SK-N-SH (cell line): Measurements from ENCODE around the gene PTCD2. TPM values are rescaled to one million over a fixed set of nuclear protein-coding genes. Genes with fewer than 3 reads are reported as not detected.

ENCODE experiments used
- CTCF ChIA-PET: fragments of 300-600, 350-600 bp; formaldehyde crosslinking; extraction: SDS; loops from one replicate; lab custom pipeline; 2021; lab: Yijun Ruan, JAX
- POLR2A ChIA-PET: fragments of 350-600 bp; sonication (Branson Sonifier 250); formaldehyde crosslinking; extraction: SDS; loops from one replicate; lab custom pipeline; 2020; ENCODE audit warnings: antibody characterized with exemption, inconsistent platforms; lab: Yijun Ruan, JAX
- DNase-seq: peaks from one replicate; pipeline ENCODE4 v3.0.0; 2012
- H2AFZ ChIP-seq: fragments of 200-600 bp; sonication (generic); 2 replicates; pipeline ENCODE4 v1.8.1; 2016; ENCODE audit warnings: antibody characterized with exemption, mild to moderate bottlenecking, low read depth
- H3F3A ChIP-seq: fragments of 200-600 bp; sonication (generic); replicated peaks from 2 replicates; pipeline ENCODE3; 2016; ENCODE audit warnings: antibody characterized with exemption, mild to moderate bottlenecking; ENCODE audit not compliant: insufficient read depth
- H3K27ac ChIP-seq, 2 experiments: fragments of 200-500 bp in 1 of 2; fragments of 200-600 bp in 1 of 2; sonication (Bioruptor generic) in 1 of 2; sonication (generic), shearing (Covaris generic) in 1 of 2; 2 replicates each; pipeline versions ENCODE4 v1.5.1 to v1.6.1; 2014 to 2016; ENCODE audit warnings: low read depth in 2 of 2, inconsistent platforms in 1 of 2, low read length in 1 of 2, mild to moderate bottlenecking in 1 of 2, mixed read lengths in 1 of 2
- H3K27me3 ChIP-seq: fragments of 200-600 bp; sonication (generic), shearing (Covaris generic); 2 replicates; pipeline ENCODE4 v1.6.1; 2016; ENCODE audit warnings: mixed run types; ENCODE audit not compliant: insufficient read depth
- H3K36me3 ChIP-seq, 2 experiments: fragments of 200-500 bp in 1 of 2; fragments of 200-600 bp in 1 of 2; sonication (Bioruptor generic) in 1 of 2; sonication (generic) in 1 of 2; replicated peaks in 1 of 2; 2 replicates each; pipeline versions ENCODE3 to v1.5.1; 2014 to 2016; ENCODE audit warnings: low read length in 1 of 2, mild to moderate bottlenecking in 1 of 2; ENCODE audit not compliant: insufficient read depth in 2 of 2, control insufficient read depth in 1 of 2
- H3K4me1 ChIP-seq, 2 experiments: fragments of 200-500 bp in 1 of 2; fragments of 200-600 bp in 1 of 2; sonication (Bioruptor generic) in 1 of 2; sonication (generic), shearing (Covaris generic) in 1 of 2; 2 replicates each; pipeline versions ENCODE4 v1.5.1 to v1.6.1; 2014 to 2016; ENCODE audit warnings: low read depth in 1 of 2, low read length in 1 of 2, mixed run types in 1 of 2; ENCODE audit not compliant: insufficient read depth in 2 of 2, control insufficient read depth in 1 of 2
- H3K4me2 ChIP-seq: fragments of 200-600 bp; sonication (generic), shearing (Covaris generic); 2 replicates; pipeline ENCODE4 v1.6.1; 2017; ENCODE audit warnings: mixed run types
- H3K4me3 ChIP-seq, 2 experiments: fragments of 200-500 bp in 1 of 2; fragments of 200-600 bp in 1 of 2; sonication (Bioruptor generic) in 1 of 2; sonication (generic), shearing (Covaris generic) in 1 of 2; 2 replicates each; pipeline versions ENCODE4 v1.5.1 to v1.8.1; 2014 to 2016; ENCODE audit warnings: low read depth in 2 of 2, inconsistent platforms in 1 of 2, low read length in 1 of 2, mild to moderate bottlenecking in 1 of 2, mixed read lengths in 1 of 2, moderate library complexity in 1 of 2
- H3K79me2 ChIP-seq: fragments of 200-600 bp; sonication (generic); 2 replicates; pipeline ENCODE4 v1.8.1; 2017; ENCODE audit warnings: mild to moderate bottlenecking; ENCODE audit not compliant: insufficient read depth
- H3K9ac ChIP-seq: fragments of 200-600 bp; sonication (generic); 2 replicates; pipeline ENCODE4 v1.6.1; 2017; ENCODE audit warnings: mixed run types
- H3K9me2 ChIP-seq: fragments of 200-600 bp; sonication (generic); 2 replicates; pipeline ENCODE4 v1.6.1; 2017; ENCODE audit warnings: mixed run types
- H3K9me3 ChIP-seq: fragments of 200-600 bp; sonication (generic); 2 replicates; pipeline ENCODE4 v1.6.1; 2017; ENCODE audit warnings: mixed run types, mild to moderate bottlenecking, moderate library complexity
- H4K20me1 ChIP-seq: fragments of 200-600 bp; sonication (generic); 2 replicates; pipeline ENCODE4 v1.6.1; 2017; ENCODE audit warnings: mild to moderate bottlenecking, mixed run types; ENCODE audit not compliant: insufficient read depth
- CHD2 ChIP-seq: fragments of 150-350 bp; IDR thresholded peaks from 2 replicates; pipeline ENCODE4 v1.6.1; 2018; ENCODE audit warnings: low read length; ENCODE audit not compliant: partially characterized antibody
- ELF1 ChIP-seq: IDR thresholded peaks from 2 replicates; pipeline ENCODE4 v1.4.0; 2012
- EP300 ChIP-seq, 2 experiments: IDR thresholded peaks; 2 replicates each; pipeline versions ENCODE4 v1.4.0 to v1.6.1; 2012; ENCODE audit warnings: borderline replicate concordance in 1 of 2, low read depth in 1 of 2, low read length in 1 of 2
- FOXJ3 ChIP-seq: sonication (generic); formaldehyde crosslinking; IDR thresholded peaks from 2 replicates; pipeline ENCODE4 v1.5.1; 2020; ENCODE audit warnings: mild to moderate bottlenecking, missing genetic modification reagents
- GABPA ChIP-seq: IDR thresholded peaks from 2 replicates; pipeline ENCODE4 v1.4.0; 2012; ENCODE audit warnings: low read depth, mild to moderate bottlenecking
- NFIC ChIP-seq: IDR thresholded peaks from 2 replicates; pipeline ENCODE4 v1.4.0; 2012; ENCODE audit warnings: borderline replicate concordance
- POLR2AphosphoS5 ChIP-seq: IDR thresholded peaks from 2 replicates; pipeline ENCODE4 v1.6.1; 2012; ENCODE audit warnings: low read depth, low read length
- RCOR1 ChIP-seq: fragments of 150-350 bp; IDR thresholded peaks from 2 replicates; pipeline ENCODE4 v1.6.1; 2017; ENCODE audit warnings: antibody characterized with exemption, low read length
- SIN3A ChIP-seq: IDR thresholded peaks from 2 replicates; pipeline ENCODE4 v1.6.1; 2012; ENCODE audit warnings: low read depth, mild to moderate bottlenecking, low read length, moderate library complexity, borderline replicate concordance
- SMC3 ChIP-seq: IDR thresholded peaks from 2 replicates; pipeline ENCODE4 v1.6.1; 2012; ENCODE audit warnings: low read depth, low read length, improper control_type of control experiment
- TAF1 ChIP-seq: IDR thresholded peaks from 2 replicates; pipeline ENCODE4 v1.6.1; 2012; ENCODE audit warnings: low read depth, mild to moderate bottlenecking, low read length, moderate library complexity, borderline replicate concordance
- TEAD4 ChIP-seq: IDR thresholded peaks from 2 replicates; pipeline ENCODE4 v1.4.0; 2012; ENCODE audit warnings: mild to moderate bottlenecking, borderline replicate concordance; ENCODE audit not compliant: insufficient read depth
- USF1 ChIP-seq: IDR thresholded peaks from 2 replicates; pipeline ENCODE4 v1.4.0; 2012; ENCODE audit warnings: low read depth, borderline replicate concordance
- YY1 ChIP-seq: IDR thresholded peaks from 2 replicates; pipeline ENCODE4 v1.4.0; 2012; ENCODE audit warnings: low read depth, mild to moderate bottlenecking
- WGBS: methylation state at CpG from one replicate; pipeline ENCODE4 v1.1.6; 2017; ENCODE audit warnings: low lambda C conversion rate; 5-methylcytosine and 5-hydroxymethylcytosine counted together
- polyA plus RNA-seq, 3 experiments: library from polyadenylated mRNA; depleted of rRNA; stranded (reverse); fragments of >200 nt; gene quantifications; 2 replicates each; pipeline ENCODE4 v1.2.3, GENCODE V29; 2012
- TF ChIP-seq, protein P1 (sequence below): IDR thresholded peaks from 2 replicates; pipeline ENCODE4 v1.6.1; 2012; ENCODE audit warnings: mild to moderate bottlenecking, low read depth, low read length, moderate library complexity
- TF ChIP-seq, protein P2 (sequence below): IDR thresholded peaks from 2 replicates; pipeline ENCODE4 v1.4.0; 2012; ENCODE audit warnings: low read depth, borderline replicate concordance

PTCD2 gene
- polyA plus RNA-seq, 1 of the 3 experiments (the other 2 are of a cell fraction): 6.7 TPM

GRCh38 chr5:72392326-72392733 is 72.2 kb downstream of the PTCD2 start:
- no peak for DNase-seq
- ChIA-PET CTCF (interaction anchor here (1.0 to 1.9 kb wide), 2 partner anchors 13 to 30 kb away, joined by 3 to 4 read pairs; no protein-coding TSS in a partner anchor), POLR2A (no interaction called here)
- H3K79me2 ChIP-seq: no peaks in the 10 kb centered on the region
- no peaks in the 10 kb centered on the region for H3K9me3 ChIP-seq
- H3K4me2 ChIP-seq: no peak overlapping the region
- H3F3A ChIP-seq: peaks cover 12% of the 10 kb centered on the region
- H3K27me3 ChIP-seq: no peaks in the 10 kb centered on the region
- WGBS: 30% methylated on average over 1 of the region's 1 CpG
- H3K27ac ChIP-seq: peak overlapping the region; percentile 37 to 67; a peak in 2 of 4 replicates
- H3K9ac ChIP-seq: no peak overlapping the region
- no peak overlapping the region for H2AFZ ChIP-seq
- peaks cover 0 to 23% of the 10 kb centered on the region in 2 experiments; a peak in 2 of 4 replicates for H3K4me1 ChIP-seq
- H3K4me3 ChIP-seq: no peak overlapping the region
- H4K20me1 ChIP-seq: no peaks in the 10 kb centered on the region
- no peak for TF ChIP-seq CHD2
- TF ChIP-seq, protein P1, sequence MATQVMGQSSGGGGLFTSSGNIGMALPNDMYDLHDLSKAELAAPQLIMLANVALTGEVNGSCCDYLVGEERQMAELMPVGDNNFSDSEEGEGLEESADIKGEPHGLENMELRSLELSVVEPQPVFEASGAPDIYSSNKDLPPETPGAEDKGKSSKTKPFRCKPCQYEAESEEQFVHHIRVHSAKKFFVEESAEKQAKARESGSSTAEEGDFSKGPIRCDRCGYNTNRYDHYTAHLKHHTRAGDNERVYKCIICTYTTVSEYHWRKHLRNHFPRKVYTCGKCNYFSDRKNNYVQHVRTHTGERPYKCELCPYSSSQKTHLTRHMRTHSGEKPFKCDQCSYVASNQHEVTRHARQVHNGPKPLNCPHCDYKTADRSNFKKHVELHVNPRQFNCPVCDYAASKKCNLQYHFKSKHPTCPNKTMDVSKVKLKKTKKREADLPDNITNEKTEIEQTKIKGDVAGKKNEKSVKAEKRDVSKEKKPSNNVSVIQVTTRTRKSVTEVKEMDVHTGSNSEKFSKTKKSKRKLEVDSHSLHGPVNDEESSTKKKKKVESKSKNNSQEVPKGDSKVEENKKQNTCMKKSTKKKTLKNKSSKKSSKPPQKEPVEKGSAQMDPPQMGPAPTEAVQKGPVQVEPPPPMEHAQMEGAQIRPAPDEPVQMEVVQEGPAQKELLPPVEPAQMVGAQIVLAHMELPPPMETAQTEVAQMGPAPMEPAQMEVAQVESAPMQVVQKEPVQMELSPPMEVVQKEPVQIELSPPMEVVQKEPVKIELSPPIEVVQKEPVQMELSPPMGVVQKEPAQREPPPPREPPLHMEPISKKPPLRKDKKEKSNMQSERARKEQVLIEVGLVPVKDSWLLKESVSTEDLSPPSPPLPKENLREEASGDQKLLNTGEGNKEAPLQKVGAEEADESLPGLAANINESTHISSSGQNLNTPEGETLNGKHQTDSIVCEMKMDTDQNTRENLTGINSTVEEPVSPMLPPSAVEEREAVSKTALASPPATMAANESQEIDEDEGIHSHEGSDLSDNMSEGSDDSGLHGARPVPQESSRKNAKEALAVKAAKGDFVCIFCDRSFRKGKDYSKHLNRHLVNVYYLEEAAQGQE: no peak
- no peak for TF ChIP-seq SIN3A
- no peak for TF ChIP-seq USF1
- TF ChIP-seq EP300 (IDR thresholded peaks at IDR 0.05; ENCODE audit: borderline replicate concordance in 1 of 2, low read depth in 1 of 2, low read length in 1 of 2): no peak
- TF ChIP-seq POLR2AphosphoS5: no peak
- TF ChIP-seq, protein P2, sequence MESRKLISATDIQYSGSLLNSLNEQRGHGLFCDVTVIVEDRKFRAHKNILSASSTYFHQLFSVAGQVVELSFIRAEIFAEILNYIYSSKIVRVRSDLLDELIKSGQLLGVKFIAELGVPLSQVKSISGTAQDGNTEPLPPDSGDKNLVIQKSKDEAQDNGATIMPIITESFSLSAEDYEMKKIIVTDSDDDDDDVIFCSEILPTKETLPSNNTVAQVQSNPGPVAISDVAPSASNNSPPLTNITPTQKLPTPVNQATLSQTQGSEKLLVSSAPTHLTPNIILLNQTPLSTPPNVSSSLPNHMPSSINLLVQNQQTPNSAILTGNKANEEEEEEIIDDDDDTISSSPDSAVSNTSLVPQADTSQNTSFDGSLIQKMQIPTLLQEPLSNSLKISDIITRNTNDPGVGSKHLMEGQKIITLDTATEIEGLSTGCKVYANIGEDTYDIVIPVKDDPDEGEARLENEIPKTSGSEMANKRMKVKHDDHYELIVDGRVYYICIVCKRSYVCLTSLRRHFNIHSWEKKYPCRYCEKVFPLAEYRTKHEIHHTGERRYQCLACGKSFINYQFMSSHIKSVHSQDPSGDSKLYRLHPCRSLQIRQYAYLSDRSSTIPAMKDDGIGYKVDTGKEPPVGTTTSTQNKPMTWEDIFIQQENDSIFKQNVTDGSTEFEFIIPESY: no peak
- no peak for TF ChIP-seq GABPA
- no peak for TF ChIP-seq FOXJ3
- TF ChIP-seq TEAD4: no peak
- no peak for TF ChIP-seq YY1
- no peak for TF ChIP-seq TAF1
- no peak for TF ChIP-seq RCOR1
- TF ChIP-seq SMC3: no peak
- no peak for TF ChIP-seq NFIC
- TF ChIP-seq ELF1: no peak
- TF ChIP-seq, all 33 proteins: peak for 0
- H3K9me2 ChIP-seq: no peaks in the 10 kb centered on the region
- H3K36me3 ChIP-seq: no peaks in the 10 kb centered on the region
